SH-SY5Y (cell line): Measurements from ENCODE around the gene ADARB2.

Experiments
- GATA2 ChIP-seq: IDR thresholded peaks from 2 replicates; pipeline ENCODE4 v1.6.1; 2011; ENCODE audit warnings: mild to moderate bottlenecking, low read depth, low read length
- GATA3 ChIP-seq: IDR thresholded peaks from 2 replicates; pipeline ENCODE4 v1.6.1; 2011; ENCODE audit warnings: low read depth, mild to moderate bottlenecking, low read length, moderate library complexity

DNA sequence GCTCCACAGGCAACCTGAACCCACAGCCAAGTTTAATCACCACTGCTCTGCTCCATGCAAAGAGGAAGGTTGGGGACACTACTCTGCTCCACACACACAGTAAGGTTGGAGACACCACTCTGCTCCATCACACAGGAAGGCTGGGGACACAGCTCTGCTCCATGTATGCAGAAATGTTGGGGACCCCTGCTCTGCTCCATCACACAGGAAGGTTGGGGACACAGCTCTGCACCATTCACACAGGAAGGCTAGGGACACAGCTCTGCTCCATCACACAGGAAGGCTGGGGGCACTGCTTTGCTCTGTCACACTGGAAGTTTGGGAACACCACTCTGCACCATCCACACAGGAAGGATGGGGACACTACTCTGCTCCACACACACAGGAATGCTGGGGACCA, 14.8 kb upstream of the ADARB2 start:
- TF ChIP-seq GATA2, result no peak
- TF ChIP-seq GATA3, result no peak
